ENCODE results near the gene MYEF2.

DNA sequence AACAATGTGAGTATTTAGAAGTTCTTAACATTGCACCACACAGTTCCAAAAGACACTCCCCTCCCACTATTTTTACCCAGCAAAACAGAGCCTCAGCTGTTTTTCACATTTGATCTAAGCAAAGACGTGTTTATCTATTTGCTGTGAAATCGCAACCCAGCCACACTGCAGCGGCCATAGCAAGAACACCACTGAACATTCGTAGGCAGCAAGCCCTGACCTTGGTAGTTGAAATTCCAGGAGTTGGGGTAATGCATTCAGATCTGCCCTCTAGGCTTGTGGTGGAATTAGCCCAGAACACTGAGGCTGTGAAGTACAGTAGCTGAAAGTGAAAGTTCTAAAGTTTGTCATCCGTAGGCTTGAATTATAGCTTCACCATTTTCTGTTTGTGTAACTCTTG lies 74.4 kb downstream of the MYEF2 start:
- TF ChIP-seq HNF4G (IDR thresholded peaks at IDR 0.05) = no peak
- TF ChIP-seq MAX (IDR thresholded peaks at IDR 0.05) = no peak
- TF ChIP-seq YY1 (IDR thresholded peaks at IDR 0.05) = no peak
- TF ChIP-seq CTCF (IDR thresholded peaks at IDR 0.05; ENCODE audit: low read depth, low read length, missing input control) = no peak
- TF ChIP-seq, protein P1, sequence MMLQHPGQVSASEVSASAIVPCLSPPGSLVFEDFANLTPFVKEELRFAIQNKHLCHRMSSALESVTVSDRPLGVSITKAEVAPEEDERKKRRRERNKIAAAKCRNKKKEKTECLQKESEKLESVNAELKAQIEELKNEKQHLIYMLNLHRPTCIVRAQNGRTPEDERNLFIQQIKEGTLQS (IDR thresholded peaks at IDR 0.05) = no peak
- no peak for TF ChIP-seq NR2F2 (IDR thresholded peaks at IDR 0.05)
- no peak for TF ChIP-seq EGR1 (IDR thresholded peaks at IDR 0.05; ENCODE audit: low read depth in 2 of 2)
- no peak for TF ChIP-seq SP1 (IDR thresholded peaks at IDR 0.05)
- no peak for TF ChIP-seq FOXA1 (IDR thresholded peaks at IDR 0.05)
- TF ChIP-seq TAF1 (conservative IDR thresholded peaks at IDR 0.05) = no peak

Measured in liver (tissue), 3 donors.